HUES64 (cell line): ENCODE results near the gene ZNHIT3.
"Not testable (repeated sequence)": the region's sequence is repeated elsewhere in the genome, so short reads cannot be mapped to it uniquely, and the experiment has no call there.

Source experiments
- H3K27ac ChIP-seq: 2 replicates; pipeline ENCODE4 v1.7.0; 2013; ENCODE audit warnings: low read depth, low read length, inconsistent platforms
- H3K27me3 ChIP-seq: 2 replicates; pipeline ENCODE4 v1.6.1; 2013; ENCODE audit warnings: mild to moderate bottlenecking, low read length; ENCODE audit not compliant: insufficient read depth
- H3K36me3 ChIP-seq: 2 replicates; pipeline ENCODE4 v1.6.1; 2013; ENCODE audit warnings: mild to moderate bottlenecking, low read length; ENCODE audit not compliant: insufficient read depth
- H3K4me1 ChIP-seq: 2 replicates; pipeline ENCODE4 v1.6.1; 2013; ENCODE audit warnings: mild to moderate bottlenecking, low read length, moderate library complexity; ENCODE audit not compliant: insufficient read depth
- H3K4me3 ChIP-seq: 2 replicates; pipeline ENCODE4 v1.5.1; 2013; ENCODE audit warnings: mild to moderate bottlenecking, low read length, moderate library complexity
- H3K9ac ChIP-seq: 2 replicates; pipeline ENCODE4 v1.6.1; 2013; ENCODE audit warnings: mild to moderate bottlenecking, low read depth, low read length
- H3K9me3 ChIP-seq: 2 replicates; pipeline ENCODE4 v1.6.1; 2013; ENCODE audit warnings: low read depth, low read length; ENCODE audit not compliant: insufficient read depth
- WGBS: fragments of 150-250, 120-280 bp; methylation state at CpG from one replicate; pipeline ENCODE4 v1.1.7; 2013; ENCODE audit warnings: missing lambda C conversion rate; 5-methylcytosine and 5-hydroxymethylcytosine counted together

ZNHIT3 gene

GRCh38 chr17:36463916-36464764, 22.3 kb upstream of the ZNHIT3 start:
- WGBS, result 38% methylated on average over 54 of the region's 54 CpGs
- Histone ChIP-seq H3K4me3 (peak overlapping the region; percentile 38), H3K9ac (no peak overlapping the region), H3K27me3 (peaks cover 29% of the 10 kb centered on the region), H3K9me3 (no peaks in the 10 kb centered on the region), H3K4me1 (no peaks in the 10 kb centered on the region), H3K36me3 (no peaks in the 10 kb centered on the region), H3K27ac (no peak overlapping the region)

DNA sequence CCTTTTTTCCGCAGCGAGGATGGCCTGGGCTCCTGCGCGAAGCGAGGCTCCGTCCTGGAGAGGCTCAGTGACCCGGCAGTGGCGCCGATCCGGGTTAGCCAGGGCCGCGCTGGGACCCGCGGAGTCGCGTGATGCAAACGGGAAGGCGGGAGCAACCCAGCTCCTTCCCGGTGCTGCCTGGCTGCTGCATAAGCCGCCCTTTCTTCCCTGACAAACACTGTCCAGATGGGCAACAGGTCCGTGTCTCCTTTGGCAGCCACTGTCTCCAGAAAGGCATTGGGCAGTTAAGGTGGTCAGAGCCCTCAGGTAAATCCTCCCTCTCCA, 21.8 kb upstream of the ZNHIT3 start:
- Histone ChIP-seq H3K36me3 (no peaks in the 10 kb centered on the region), H3K4me1 (no peaks in the 10 kb centered on the region), H3K9ac (no peak overlapping the region), H3K4me3 (no peak overlapping the region), H3K9me3 (no peaks in the 10 kb centered on the region), H3K27me3 (peaks cover 29% of the 10 kb centered on the region), H3K27ac (no peak overlapping the region)
- 91% methylated on average over 21 of the region's 21 CpGs for WGBS

- no peaks in the 10 kb centered on the region for H3K36me3 ChIP-seq
- no peaks in the 10 kb centered on the region for H3K9me3 ChIP-seq
- no peak overlapping the region for H3K27ac ChIP-seq
- 78% methylated on average over 18 of the region's 18 CpGs for WGBS
- H3K9ac ChIP-seq, result no peak overlapping the region
- peaks cover 26% of the 10 kb centered on the region for H3K27me3 ChIP-seq
- H3K4me3 ChIP-seq, result no peak overlapping the region
- H3K4me1 ChIP-seq, result no peaks in the 10 kb centered on the region
These were observed 17.4 kb upstream of the ZNHIT3 start for GRCh38 chr17:36468903-36469635.

- H3K9ac ChIP-seq, result no peak overlapping the region
- H3K36me3 ChIP-seq, result no peaks in the 10 kb centered on the region
- H3K9me3 ChIP-seq, result no peaks in the 10 kb centered on the region
- no peak overlapping the region for H3K4me3 ChIP-seq
- peaks cover 21% of the 10 kb centered on the region for H3K27me3 ChIP-seq
- WGBS, result 64% methylated on average over 7 of the region's 7 CpGs
- H3K27ac ChIP-seq, result no peak overlapping the region
- no peaks in the 10 kb centered on the region for H3K4me1 ChIP-seq
These were observed 16.7 kb upstream of the ZNHIT3 start for GRCh38 chr17:36469733-36470132.

GRCh38 chr17:36470499-36470898, 16.0 kb upstream of the ZNHIT3 start:
- no peaks in the 10 kb centered on the region for H3K9me3 ChIP-seq
- no peak overlapping the region for H3K4me3 ChIP-seq
- H3K27ac ChIP-seq, result no peak overlapping the region
- H3K27me3 ChIP-seq, result peaks cover 15% of the 10 kb centered on the region
- no peaks in the 10 kb centered on the region for H3K4me1 ChIP-seq
- no peak overlapping the region for H3K9ac ChIP-seq
- H3K36me3 ChIP-seq, result no peaks in the 10 kb centered on the region

DNA sequence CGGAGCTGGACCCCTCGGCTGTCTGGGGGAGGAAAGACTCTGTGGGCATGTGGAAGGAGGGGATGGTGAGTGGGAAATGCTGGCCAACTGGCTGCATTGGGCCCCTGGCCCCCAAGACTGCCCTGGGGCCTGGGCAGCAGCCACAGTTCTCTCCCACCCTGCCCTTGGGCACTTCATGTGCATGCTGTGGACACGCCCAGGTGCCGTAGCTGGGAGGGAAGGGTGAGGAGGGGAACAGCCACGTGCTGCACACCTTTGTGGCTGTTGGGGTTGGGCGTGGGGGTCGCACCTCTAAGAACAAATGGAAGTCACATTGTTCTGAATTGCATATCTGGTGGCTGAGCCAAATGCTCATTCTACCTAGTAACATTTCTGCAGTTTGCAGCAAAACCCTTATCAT, 11.9 kb upstream of the ZNHIT3 start:
- H3K4me1 ChIP-seq, result no peaks in the 10 kb centered on the region
- H3K27me3 ChIP-seq, result peaks cover 10% of the 10 kb centered on the region; the same call in 1 of the 2 replicates
- H3K27ac ChIP-seq, result no peak overlapping the region
- H3K9me3 ChIP-seq, result no peaks in the 10 kb centered on the region
- 86% methylated on average over 6 of the region's 7 CpGs for WGBS
- no peak overlapping the region for H3K4me3 ChIP-seq
- no peaks in the 10 kb centered on the region for H3K36me3 ChIP-seq
- H3K9ac ChIP-seq, result no peak overlapping the region

DNA sequence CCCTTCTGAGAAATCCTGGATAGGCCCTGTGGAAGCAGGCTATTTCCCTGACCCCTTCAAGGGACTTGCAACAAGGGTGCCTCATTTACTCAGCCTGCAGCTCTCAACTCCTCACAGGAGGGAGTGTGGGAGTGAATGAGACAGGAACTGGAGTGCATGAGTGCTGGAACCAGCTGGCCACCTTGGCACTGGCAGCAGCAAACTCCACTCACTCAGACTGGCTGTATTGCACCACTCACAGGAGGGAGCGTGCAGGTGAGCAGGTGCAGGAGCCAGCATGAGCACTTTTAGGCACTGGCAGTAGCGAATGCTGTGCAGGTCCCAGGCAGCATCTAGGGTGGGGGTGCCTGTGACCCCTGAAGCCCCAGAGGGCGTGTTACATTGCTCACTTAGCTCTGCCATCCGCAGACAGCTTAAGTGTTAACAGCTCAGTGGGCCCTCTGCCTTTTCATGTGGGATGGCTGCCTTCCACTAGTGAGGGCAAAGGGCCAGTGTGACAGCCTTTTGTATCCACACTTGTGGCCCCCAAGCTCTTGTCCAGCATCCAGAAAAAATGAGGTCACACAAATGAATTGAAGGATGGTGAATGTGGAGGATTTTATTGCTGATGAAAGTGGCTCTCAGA, 11.0 kb upstream of the ZNHIT3 start:
- Histone ChIP-seq H3K27ac (no peak overlapping the region), H3K27me3 (peaks cover 10% of the 10 kb centered on the region; the same call in 1 of the 2 replicates), H3K4me3 (no peak overlapping the region), H3K9ac (no peak overlapping the region), H3K4me1 (no peaks in the 10 kb centered on the region), H3K36me3 (no peaks in the 10 kb centered on the region), H3K9me3 (no peaks in the 10 kb centered on the region)
- 86% methylated on average over 4 of the region's 4 CpGs for WGBS

- H3K4me3 ChIP-seq, result no peak overlapping the region
- H3K9me3 ChIP-seq, result no peaks in the 10 kb centered on the region
- WGBS, result 75% methylated on average over 7 of the region's 7 CpGs
- H3K36me3 ChIP-seq, result no peaks in the 10 kb centered on the region
- no peaks in the 10 kb centered on the region for H3K4me1 ChIP-seq
- no peak overlapping the region for H3K27ac ChIP-seq
- H3K9ac ChIP-seq, result no peak overlapping the region
- peaks cover 42% of the 10 kb centered on the region for H3K27me3 ChIP-seq
These were observed 4.7 kb upstream of the ZNHIT3 start for GRCh38 chr17:36481829-36482228.

- peak overlapping the region; percentile 37; the same call in 1 of the 2 replicates for H3K9ac ChIP-seq
- H3K27ac ChIP-seq, result no peak overlapping the region
- no peaks in the 10 kb centered on the region for H3K4me1 ChIP-seq
- H3K36me3 ChIP-seq, result no peaks in the 10 kb centered on the region
- H3K27me3 ChIP-seq, result peaks cover 42% of the 10 kb centered on the region
- H3K9me3 ChIP-seq, result no peaks in the 10 kb centered on the region
- 11% methylated on average over 79 of the region's 79 CpGs for WGBS
- H3K4me3 ChIP-seq, result peak overlapping the region; percentile 17; the same call in 1 of the 2 replicates
These were observed 3.6 kb upstream of the ZNHIT3 start for GRCh38 chr17:36482611-36483504.

DNA sequence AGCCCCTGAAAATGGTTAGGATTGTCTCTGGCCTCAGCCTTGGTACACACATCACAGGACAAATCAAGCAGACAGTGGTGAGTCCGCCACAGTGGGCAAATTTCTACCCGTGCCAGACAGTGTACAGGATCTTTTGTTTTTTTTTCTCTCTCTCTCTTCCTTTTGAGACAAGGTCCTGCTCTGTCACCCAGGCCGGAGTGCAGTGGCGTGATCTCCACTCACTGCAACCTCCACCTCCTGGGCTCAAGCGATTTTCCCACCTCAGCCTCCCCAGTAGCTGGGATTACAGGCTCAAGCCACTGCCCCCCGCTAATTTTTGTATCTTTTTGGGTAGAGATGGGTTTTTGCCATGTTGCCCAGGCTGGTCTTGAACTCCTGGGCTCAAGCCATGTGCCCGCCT, 2.5 kb upstream of the ZNHIT3 start:
- H3K4me3 ChIP-seq, H3K9ac ChIP-seq, H3K9me3 ChIP-seq, H3K27ac ChIP-seq, H3K36me3 ChIP-seq, H3K4me1 ChIP-seq: not testable (repeated sequence)
- 92% methylated on average over 7 of the region's 7 CpGs for WGBS
- peaks cover 42% of the 10 kb centered on the region for H3K27me3 ChIP-seq
